Smooth muscle cell (in vitro differentiated cells): Measurements from ENCODE around the gene CDH20. TPM values are rescaled to one million over a fixed set of nuclear protein-coding genes. Genes with fewer than 3 reads are reported as not detected.

ENCODE experiments used
- DNase-seq: peaks from one replicate; lab custom pipeline; 2025; ENCODE audit not compliant: unreplicated experiment; lab: John Stamatoyannopoulos, UW
- H2AFZ ChIP-seq: fragments of 200-600 bp; sonication (generic); 2 replicates; pipeline ENCODE4 v1.6.0; 2016; ENCODE audit warnings: antibody characterized with exemption, low read depth, mild to moderate bottlenecking
- H3F3A ChIP-seq: fragments of 200-600 bp; sonication (generic); 2 replicates; pipeline ENCODE4 v1.6.0; 2017; ENCODE audit warnings: antibody characterized with exemption, low read depth
- H3K27ac ChIP-seq: fragments of 200-600 bp; sonication (generic); 2 replicates; pipeline ENCODE4 v1.5.1; 2016; ENCODE audit warnings: low read depth, mild to moderate bottlenecking
- H3K27me3 ChIP-seq: fragments of 200-600 bp; sonication (generic); 2 replicates; pipeline ENCODE4 v1.6.1; 2016; ENCODE audit warnings: low read depth, mild to moderate bottlenecking
- H3K36me3 ChIP-seq: fragments of 200-600 bp; sonication (generic); 2 replicates; pipeline ENCODE4 v1.5.1; 2016; ENCODE audit warnings: low read depth
- H3K4me1 ChIP-seq: fragments of 200-600 bp; sonication (generic); 2 replicates; pipeline ENCODE4 v1.5.1; 2016; ENCODE audit warnings: low read depth
- H3K4me2 ChIP-seq: fragments of 200-600 bp; sonication (generic); 2 replicates; pipeline ENCODE4 v1.6.0; 2016; ENCODE audit warnings: mild to moderate bottlenecking
- H3K4me3 ChIP-seq: fragments of 200-600 bp; sonication (generic); 2 replicates; pipeline ENCODE4 v1.5.1; 2016; ENCODE audit warnings: mild to moderate bottlenecking
- H3K79me2 ChIP-seq: fragments of 200-600 bp; sonication (generic); 2 replicates; pipeline ENCODE4 v1.6.0; 2016; ENCODE audit warnings: low read depth, mild to moderate bottlenecking
- H3K9ac ChIP-seq: fragments of 200-600 bp; sonication (generic); 2 replicates; pipeline ENCODE4 v1.6.0; 2016; ENCODE audit warnings: low read depth
- H3K9me3 ChIP-seq: fragments of 200-600 bp; sonication (generic); replicated peaks from 2 replicates; pipeline ENCODE4 v1.5.1; 2016; ENCODE audit warnings: low read depth
- H4K20me1 ChIP-seq: fragments of 200-600 bp; sonication (generic); 2 replicates; pipeline ENCODE4 v1.6.0; 2016; ENCODE audit warnings: low read depth
- WGBS: methylation state at CpG from one replicate; pipeline ENCODE4 v1.1.7; 2016; ENCODE audit warnings: low lambda C conversion rate; 5-methylcytosine and 5-hydroxymethylcytosine counted together
- polyA plus RNA-seq: library from polyadenylated mRNA; unstranded; fragments of >200 nt; fragmentation: Nextera tagmentation; extraction: Ambion mirVana; gene quantifications from 2 replicates; pipeline ENCODE4 v1.2.1, GENCODE V29; 2016
- small RNA-seq: library from RNA; depleted of rRNA; stranded (forward); fragments of <200 nt; gene quantifications from one replicate; pipeline ENCODE3, GENCODE V24; 2014
- total RNA-seq: library from RNA; depleted of rRNA; stranded (reverse); fragments of >200 nt; gene quantifications from 2 replicates; pipeline ENCODE4 v1.2.3, GENCODE V29; 2014
- TF ChIP-seq, protein P1 (sequence below): fragments of 200-600 bp; sonication (generic); IDR thresholded peaks from 2 replicates; pipeline ENCODE4 v1.5.1; 2017; ENCODE audit warnings: borderline replicate concordance, mild to moderate bottlenecking, antibody characterized with exemption; ENCODE audit not compliant: insufficient read depth, poor library complexity, severe bottlenecking

Gene CDH20
- total and polyA plus RNA-seq, 2 experiments from 2014 or later: 0.10 TPM; not detected in 1

- Histone ChIP-seq H3K9me3 (no peaks in the 10 kb centered on the region), H2AFZ (no peak overlapping the region), H3K9ac (no peak overlapping the region), H3K4me3 (no peak overlapping the region), H3K27ac (no peak overlapping the region), H3K4me1 (peaks cover 8% of the 10 kb centered on the region), H3K4me2 (no peak overlapping the region), H3F3A (no peaks in the 10 kb centered on the region), H4K20me1 (no peaks in the 10 kb centered on the region), H3K27me3 (no peaks in the 10 kb centered on the region), H3K36me3 (no peaks in the 10 kb centered on the region), H3K79me2 (no peaks in the 10 kb centered on the region)
- TF ChIP-seq, protein P1, sequence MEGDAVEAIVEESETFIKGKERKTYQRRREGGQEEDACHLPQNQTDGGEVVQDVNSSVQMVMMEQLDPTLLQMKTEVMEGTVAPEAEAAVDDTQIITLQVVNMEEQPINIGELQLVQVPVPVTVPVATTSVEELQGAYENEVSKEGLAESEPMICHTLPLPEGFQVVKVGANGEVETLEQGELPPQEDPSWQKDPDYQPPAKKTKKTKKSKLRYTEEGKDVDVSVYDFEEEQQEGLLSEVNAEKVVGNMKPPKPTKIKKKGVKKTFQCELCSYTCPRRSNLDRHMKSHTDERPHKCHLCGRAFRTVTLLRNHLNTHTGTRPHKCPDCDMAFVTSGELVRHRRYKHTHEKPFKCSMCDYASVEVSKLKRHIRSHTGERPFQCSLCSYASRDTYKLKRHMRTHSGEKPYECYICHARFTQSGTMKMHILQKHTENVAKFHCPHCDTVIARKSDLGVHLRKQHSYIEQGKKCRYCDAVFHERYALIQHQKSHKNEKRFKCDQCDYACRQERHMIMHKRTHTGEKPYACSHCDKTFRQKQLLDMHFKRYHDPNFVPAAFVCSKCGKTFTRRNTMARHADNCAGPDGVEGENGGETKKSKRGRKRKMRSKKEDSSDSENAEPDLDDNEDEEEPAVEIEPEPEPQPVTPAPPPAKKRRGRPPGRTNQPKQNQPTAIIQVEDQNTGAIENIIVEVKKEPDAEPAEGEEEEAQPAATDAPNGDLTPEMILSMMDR: no peak
- no peak for DNase-seq
- 88% methylated on average over 4 of the region's 4 CpGs for WGBS
Measured at GRCh38 chr18:61600422-61600821, 267.2 kb downstream of the CDH20 start.

- Histone ChIP-seq H3K36me3 (no peaks in the 10 kb centered on the region), H3K4me2 (no peak overlapping the region), H3F3A (peaks cover 5% of the 10 kb centered on the region), H3K27ac (no peak overlapping the region), H3K9me3 (no peaks in the 10 kb centered on the region), H3K27me3 (no peaks in the 10 kb centered on the region), H4K20me1 (no peaks in the 10 kb centered on the region), H2AFZ (no peak overlapping the region), H3K4me3 (no peak overlapping the region), H3K4me1 (peaks cover 19% of the 10 kb centered on the region), H3K9ac (no peak overlapping the region), H3K79me2 (no peaks in the 10 kb centered on the region)
- no peak for DNase-seq
- TF ChIP-seq, protein P1: no peak
- 94% methylated on average over 2 of the region's 2 CpGs for WGBS
Measured at GRCh38 chr18:61602836-61603235, 269.6 kb downstream of the CDH20 start.

Small RNAs within 50 kb of the gene (small RNA-seq; reads per million reads assigned to genes)
- not detected for gene RNU6-116P
